ENCODE results near the gene ARAF.

The ARAF gene

GRCh38 chrX:47560934-47561658 is at the start of gene ARAF (continued):
- no peak for TF ChIP-seq ZNF785 (tag by site-specific recombination; IDR thresholded peaks at IDR 0.05)
- TF ChIP-seq ZNF571 (tag by site-specific recombination; IDR thresholded peaks at IDR 0.05): no peak
- TF ChIP-seq REPIN1 (tag by site-specific recombination; IDR thresholded peaks at IDR 0.05; ENCODE audit: low read depth): no peak
- no peak for TF ChIP-seq ZNF362 (tag by site-specific recombination; IDR thresholded peaks at IDR 0.05)
- TF ChIP-seq ZNF146 (tag by site-specific recombination; IDR thresholded peaks at IDR 0.05): 0 out of 2 replicates have a peak, but pooled peaks have one; percentile 11
- TF ChIP-seq ZNF704 (tag by site-specific recombination; IDR thresholded peaks at IDR 0.05): no peak
- TF ChIP-seq ZFP37 (tag by site-specific recombination; IDR thresholded peaks at IDR 0.05): 0 out of 2 replicates have a peak, but pooled peaks have one; percentile 36
- peak; percentile 74 for TF ChIP-seq KLF16 (tag by site-specific recombination; IDR thresholded peaks at IDR 0.05)
- no peak; the same call in 1 of the 2 replicates for TF ChIP-seq ZNF24 (tag by site-specific recombination; IDR thresholded peaks at IDR 0.05)
- peak; percentile 79 for TF ChIP-seq ZXDB (tag by site-specific recombination; IDR thresholded peaks at IDR 0.05)
- no peak for TF ChIP-seq TSHZ1 (tag by site-specific recombination; IDR thresholded peaks at IDR 0.05; ENCODE audit: borderline replicate concordance)
- TF ChIP-seq ZNF488 (tag by site-specific recombination; IDR thresholded peaks at IDR 0.05): no peak
- TF ChIP-seq ZNF16 (tag by site-specific recombination; IDR thresholded peaks at IDR 0.05; ENCODE audit: low read depth): no peak
- TF ChIP-seq SP7 (tag by site-specific recombination; IDR thresholded peaks at IDR 0.05): peak; percentile 79
- TF ChIP-seq SCRT2 (tag by site-specific recombination; IDR thresholded peaks at IDR 0.05): no peak
- peak; percentile 98 for TF ChIP-seq HIC1 (tag by site-specific recombination; IDR thresholded peaks at IDR 0.05)
- TF ChIP-seq SP3 (tag by site-specific recombination; IDR thresholded peaks at IDR 0.05): peak; percentile 77
- TF ChIP-seq BCL11A (tag by site-specific recombination; IDR thresholded peaks at IDR 0.05; ENCODE audit: low read depth): no peak
- TF ChIP-seq ZNF555 (tag by site-specific recombination; conservative IDR thresholded peaks at IDR 0.05): no peak
- no peak for TF ChIP-seq HOXA7 (CRISPR knock-in tag; IDR thresholded peaks at IDR 0.05; ENCODE audit: borderline replicate concordance)
- TF ChIP-seq ZNF280D (tag by site-specific recombination; IDR thresholded peaks at IDR 0.05): peak; percentile 64; the same call in 1 of the 2 replicates
- TF ChIP-seq ZBTB8A (tag by site-specific recombination; IDR thresholded peaks at IDR 0.05): peak; percentile 81
- TF ChIP-seq SCRT1 (tag by site-specific recombination; IDR thresholded peaks at IDR 0.05; ENCODE audit: borderline replicate concordance): no peak
- TF ChIP-seq ZNF514 (tag by site-specific recombination; IDR thresholded peaks at IDR 0.05): no peak
- TF ChIP-seq ZNF654 (tag by site-specific recombination; IDR thresholded peaks at IDR 0.05; ENCODE audit: low read depth): no peak
- no peak for TF ChIP-seq OSR2 (tag by site-specific recombination; IDR thresholded peaks at IDR 0.05)
- TF ChIP-seq ZNF426 (tag by site-specific recombination; IDR thresholded peaks at IDR 0.05): no peak
- no peak; the same call in 1 of the 2 replicates for TF ChIP-seq ZNF561 (tag by site-specific recombination; IDR thresholded peaks at IDR 0.05; ENCODE audit: borderline replicate concordance)
